Loucy (cell line): ENCODE data around the gene SOCS7.

Source experiments
- H2AFZ ChIP-seq: fragments of 200-600 bp; sonication (generic); 2 replicates; pipeline ENCODE4 v1.6.0; 2016; ENCODE audit warnings: antibody characterized with exemption, mild to moderate bottlenecking, low read length, moderate library complexity
- H3F3A ChIP-seq: fragments of 200-600 bp; 2 replicates; pipeline ENCODE4 v1.6.0; 2016; ENCODE audit warnings: antibody characterized with exemption, low read depth, mild to moderate bottlenecking
- H3K27me3 ChIP-seq: fragments of 200-600 bp; sonication (generic); 2 replicates; pipeline ENCODE4 v1.6.1; 2014; ENCODE audit warnings: low read length, mild to moderate bottlenecking; ENCODE audit not compliant: insufficient read depth, poor library complexity, severe bottlenecking
- H3K36me3 ChIP-seq: fragments of 200-600 bp; sonication (generic); 2 replicates; pipeline ENCODE4 v1.6.1; 2016; ENCODE audit warnings: low read length; ENCODE audit not compliant: insufficient read depth
- H3K4me1 ChIP-seq: fragments of 200-600 bp; sonication (generic); 2 replicates; pipeline ENCODE4 v1.5.1; 2014; ENCODE audit warnings: low read length, mild to moderate bottlenecking; ENCODE audit not compliant: insufficient read depth, poor library complexity, severe bottlenecking
- H3K4me2 ChIP-seq: fragments of 200-600 bp; sonication (generic); 2 replicates; pipeline ENCODE4 v1.6.0; 2014; ENCODE audit warnings: antibody characterized with exemption, low read length, low read depth, mild to moderate bottlenecking; ENCODE audit not compliant: poor library complexity, severe bottlenecking
- H3K4me3 ChIP-seq: fragments of 200-600 bp; sonication (generic); 2 replicates; pipeline ENCODE4 v1.5.1; 2014; ENCODE audit warnings: low read length, mild to moderate bottlenecking, mixed read lengths; ENCODE audit not compliant: poor library complexity, severe bottlenecking
- H3K79me2 ChIP-seq: fragments of 200-600 bp; sonication (generic); 2 replicates; pipeline ENCODE4 v1.6.1; 2014; ENCODE audit warnings: low read length; ENCODE audit not compliant: insufficient read depth
- H3K9ac ChIP-seq: fragments of 200-600 bp; sonication (generic); 2 replicates; pipeline ENCODE4 v1.6.0; 2014; ENCODE audit warnings: mild to moderate bottlenecking, low read depth, low read length, moderate library complexity; ENCODE audit not compliant: poor library complexity, severe bottlenecking
- H3K9me2 ChIP-seq: fragments of 200-600 bp; sonication (generic); replicated peaks from 2 replicates; pipeline ENCODE4 v1.6.1; 2016; ENCODE audit warnings: low read depth, low read length, mixed read lengths
- H3K9me3 ChIP-seq: fragments of 200-600 bp; sonication (generic); 2 replicates; pipeline ENCODE4 v1.6.1; 2014; ENCODE audit warnings: mild to moderate bottlenecking, antibody characterized with exemption, low read length, low read depth; ENCODE audit not compliant: insufficient read depth
- H4K20me1 ChIP-seq: fragments of 200-600 bp; sonication (generic); 2 replicates; pipeline ENCODE4 v1.6.0; 2014; ENCODE audit warnings: antibody characterized with exemption, low read length, mild to moderate bottlenecking; ENCODE audit not compliant: insufficient read depth, poor library complexity, severe bottlenecking
- EZH2phosphoT487 ChIP-seq: fragments of 200-600 bp; IDR thresholded peaks from 2 replicates; pipeline ENCODE4 v1.6.1; 2018; ENCODE audit warnings: antibody characterized with exemption, mild to moderate bottlenecking, moderate library complexity, borderline replicate concordance
- TF ChIP-seq, protein P1 (sequence below): fragments of 200-600 bp; sonication (generic); conservative IDR thresholded peaks from 2 replicates; pipeline ENCODE4 v1.5.1; 2014; ENCODE audit warnings: mild to moderate bottlenecking, antibody characterized with exemption, low read length

SOCS7 gene

DNA sequence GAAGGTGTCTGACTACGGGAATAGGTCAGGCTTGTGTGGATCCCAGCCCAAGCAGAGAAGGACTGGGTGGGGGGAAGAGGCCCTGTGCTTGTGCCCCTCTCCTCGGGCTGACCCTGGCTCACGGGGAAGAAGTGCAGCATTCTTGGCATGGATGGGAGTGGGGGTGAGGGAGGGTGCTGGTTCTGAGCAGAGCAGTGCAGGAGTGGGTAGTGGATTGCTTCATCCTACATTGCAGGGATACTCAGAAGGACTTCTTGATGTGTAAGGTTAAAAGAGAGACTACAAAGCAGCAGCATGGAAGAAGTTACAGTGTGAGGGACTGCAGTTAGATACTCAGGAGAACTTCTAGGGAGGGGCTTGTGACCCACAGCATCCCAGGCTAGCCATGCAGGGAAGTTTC, 78.7 kb downstream of the SOCS7 start:
- no peaks in the 10 kb centered on the region for H3K9me2 ChIP-seq
- peaks cover 54% of the 10 kb centered on the region for H4K20me1 ChIP-seq
- H3K9me3 ChIP-seq, result no peaks in the 10 kb centered on the region
- peaks cover 85% of the 10 kb centered on the region for H3K79me2 ChIP-seq
- no peaks in the 10 kb centered on the region for H3K36me3 ChIP-seq
- H3K4me2 ChIP-seq, result peak overlapping the region; percentile 97
- H3K4me3 ChIP-seq, result peak overlapping the region; percentile 84
- H2AFZ ChIP-seq, result no peak overlapping the region
- H3K27me3 ChIP-seq, result no peaks in the 10 kb centered on the region
- TF ChIP-seq, protein P1, sequence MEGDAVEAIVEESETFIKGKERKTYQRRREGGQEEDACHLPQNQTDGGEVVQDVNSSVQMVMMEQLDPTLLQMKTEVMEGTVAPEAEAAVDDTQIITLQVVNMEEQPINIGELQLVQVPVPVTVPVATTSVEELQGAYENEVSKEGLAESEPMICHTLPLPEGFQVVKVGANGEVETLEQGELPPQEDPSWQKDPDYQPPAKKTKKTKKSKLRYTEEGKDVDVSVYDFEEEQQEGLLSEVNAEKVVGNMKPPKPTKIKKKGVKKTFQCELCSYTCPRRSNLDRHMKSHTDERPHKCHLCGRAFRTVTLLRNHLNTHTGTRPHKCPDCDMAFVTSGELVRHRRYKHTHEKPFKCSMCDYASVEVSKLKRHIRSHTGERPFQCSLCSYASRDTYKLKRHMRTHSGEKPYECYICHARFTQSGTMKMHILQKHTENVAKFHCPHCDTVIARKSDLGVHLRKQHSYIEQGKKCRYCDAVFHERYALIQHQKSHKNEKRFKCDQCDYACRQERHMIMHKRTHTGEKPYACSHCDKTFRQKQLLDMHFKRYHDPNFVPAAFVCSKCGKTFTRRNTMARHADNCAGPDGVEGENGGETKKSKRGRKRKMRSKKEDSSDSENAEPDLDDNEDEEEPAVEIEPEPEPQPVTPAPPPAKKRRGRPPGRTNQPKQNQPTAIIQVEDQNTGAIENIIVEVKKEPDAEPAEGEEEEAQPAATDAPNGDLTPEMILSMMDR, result no peak
- no peak for TF ChIP-seq EZH2phosphoT487
- H3K4me1 ChIP-seq, result peaks cover 52% of the 10 kb centered on the region
- H3K9ac ChIP-seq, result peak overlapping the region; percentile 97
- 0 out of 2 replicates have a peak, but pooled peaks cover 5% of the 10 kb centered on the region for H3F3A ChIP-seq

DNA sequence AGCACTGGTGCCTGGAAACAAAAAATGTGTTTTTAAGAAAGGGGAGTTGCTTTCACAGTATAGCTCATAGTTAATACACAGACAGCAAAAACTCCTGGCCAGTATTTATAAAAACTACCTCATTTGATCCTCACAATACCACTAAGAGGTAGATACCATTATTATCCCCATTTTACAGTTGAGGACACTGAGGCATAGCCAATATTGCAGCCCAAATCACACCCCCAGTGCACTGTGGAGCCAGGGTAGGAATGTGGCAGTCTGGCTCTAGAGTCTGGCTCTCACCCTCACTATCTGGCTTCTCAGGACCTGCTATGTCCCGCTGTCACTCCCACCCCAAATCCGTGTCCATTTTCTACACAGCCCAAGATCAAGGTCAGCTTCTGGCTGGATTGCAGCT, 79.2 kb downstream of the SOCS7 start:
- Histone ChIP-seq H3K4me2 (peak overlapping the region; percentile 97), H3K9me2 (no peaks in the 10 kb centered on the region), H4K20me1 (peaks cover 55% of the 10 kb centered on the region), H3K36me3 (no peaks in the 10 kb centered on the region), H3K9me3 (no peaks in the 10 kb centered on the region), H3K79me2 (peaks cover 90% of the 10 kb centered on the region), H3K9ac (peak overlapping the region; percentile 97), H3F3A (0 out of 2 replicates have a peak, but pooled peaks cover 5% of the 10 kb centered on the region), H2AFZ (no peak overlapping the region), H3K4me1 (peaks cover 53% of the 10 kb centered on the region), H3K27me3 (no peaks in the 10 kb centered on the region), H3K4me3 (peak overlapping the region; percentile 84)
- no peak for TF ChIP-seq EZH2phosphoT487
- TF ChIP-seq, protein P1, result no peak

DNA sequence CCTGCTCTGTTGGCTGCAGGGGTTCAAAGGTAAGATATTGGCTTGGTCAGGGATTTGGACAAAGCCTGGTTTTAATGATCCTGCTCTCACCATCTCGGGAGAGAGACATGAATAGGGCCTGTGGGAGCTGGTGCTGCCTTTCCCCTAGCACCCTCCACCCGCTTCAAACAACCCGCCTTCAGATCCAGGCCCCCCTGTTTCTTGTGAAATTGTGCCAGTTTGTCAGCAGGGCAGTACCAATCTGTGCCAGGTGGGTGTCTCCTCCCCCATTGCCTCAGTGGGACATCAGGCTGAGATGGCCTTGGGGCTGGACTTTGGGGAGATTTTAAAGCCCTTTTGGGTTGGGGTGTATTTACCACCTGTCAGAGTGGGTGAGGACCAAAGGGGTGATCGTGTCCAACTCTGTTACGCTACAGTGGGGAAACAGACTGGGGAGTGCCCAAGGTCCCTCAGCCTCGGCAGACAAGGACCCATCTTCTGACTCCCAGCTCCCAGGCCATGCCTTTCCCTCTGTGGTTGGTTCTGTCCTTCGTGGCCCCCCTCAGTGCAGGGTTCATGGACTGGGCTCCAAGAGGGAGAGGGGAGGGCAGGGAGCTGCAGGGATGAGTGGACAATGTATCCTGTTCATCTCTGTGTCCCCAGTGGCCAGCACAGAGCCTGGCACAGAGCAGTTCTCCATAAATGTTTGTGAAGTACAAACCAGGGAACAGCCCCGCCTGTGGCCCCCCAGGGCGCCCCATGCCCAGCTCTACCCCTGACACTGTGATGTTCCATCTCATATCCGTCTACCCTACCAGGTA, 79.9 kb downstream of the SOCS7 start:
- 0 out of 2 replicates have a peak, but pooled peaks cover 5% of the 10 kb centered on the region for H3F3A ChIP-seq
- peaks cover 96% of the 10 kb centered on the region for H3K79me2 ChIP-seq

More for the DNA sequence above, 79.9 kb downstream of the SOCS7 start:
- Histone ChIP-seq H3K4me3 (peak overlapping the region; percentile 84), H3K27me3 (no peaks in the 10 kb centered on the region), H4K20me1 (peaks cover 62% of the 10 kb centered on the region), H3K9me2 (no peaks in the 10 kb centered on the region), H3K36me3 (no peaks in the 10 kb centered on the region), H3K9me3 (no peaks in the 10 kb centered on the region), H3K4me2 (peak overlapping the region; percentile 97), H3K4me1 (peaks cover 53% of the 10 kb centered on the region), H3K9ac (peak overlapping the region; percentile 97), H2AFZ (no peak overlapping the region)
- TF ChIP-seq, protein P1, result no peak
- no peak for TF ChIP-seq EZH2phosphoT487
